WTC11 (cell line): ENCODE measurements around the gene UGT1A10.
"Not testable (repeated sequence)": the region's sequence is repeated elsewhere in the genome, so short reads cannot be mapped to it uniquely, and the experiment has no call there.

Experiments
- CBFB ChIP-seq: sonication (generic); formaldehyde crosslinking; IDR thresholded peaks from 2 replicates; pipeline ENCODE4 v1.8.1; 2022; ENCODE audit warnings: mild to moderate bottlenecking, low read depth, missing genetic modification reagents
- CTCF ChIP-seq: fragments of 200-600 bp; IDR thresholded peaks from 2 replicates; pipeline ENCODE4 v1.8.0; 2022; ENCODE audit warnings: antibody characterized with exemption
- ZNF263 ChIP-seq: sonication (generic); formaldehyde crosslinking; IDR thresholded peaks from 2 replicates; pipeline ENCODE4 v1.8.1; 2022; ENCODE audit warnings: low read depth, mild to moderate bottlenecking, moderate library complexity, missing genetic modification reagents
- TF ChIP-seq, protein P1 (sequence below): sonication (generic); formaldehyde crosslinking; IDR thresholded peaks from 2 replicates; pipeline ENCODE4 v1.8.1; 2022; ENCODE audit warnings: mild to moderate bottlenecking, moderate library complexity, missing genetic modification reagents

DNA sequence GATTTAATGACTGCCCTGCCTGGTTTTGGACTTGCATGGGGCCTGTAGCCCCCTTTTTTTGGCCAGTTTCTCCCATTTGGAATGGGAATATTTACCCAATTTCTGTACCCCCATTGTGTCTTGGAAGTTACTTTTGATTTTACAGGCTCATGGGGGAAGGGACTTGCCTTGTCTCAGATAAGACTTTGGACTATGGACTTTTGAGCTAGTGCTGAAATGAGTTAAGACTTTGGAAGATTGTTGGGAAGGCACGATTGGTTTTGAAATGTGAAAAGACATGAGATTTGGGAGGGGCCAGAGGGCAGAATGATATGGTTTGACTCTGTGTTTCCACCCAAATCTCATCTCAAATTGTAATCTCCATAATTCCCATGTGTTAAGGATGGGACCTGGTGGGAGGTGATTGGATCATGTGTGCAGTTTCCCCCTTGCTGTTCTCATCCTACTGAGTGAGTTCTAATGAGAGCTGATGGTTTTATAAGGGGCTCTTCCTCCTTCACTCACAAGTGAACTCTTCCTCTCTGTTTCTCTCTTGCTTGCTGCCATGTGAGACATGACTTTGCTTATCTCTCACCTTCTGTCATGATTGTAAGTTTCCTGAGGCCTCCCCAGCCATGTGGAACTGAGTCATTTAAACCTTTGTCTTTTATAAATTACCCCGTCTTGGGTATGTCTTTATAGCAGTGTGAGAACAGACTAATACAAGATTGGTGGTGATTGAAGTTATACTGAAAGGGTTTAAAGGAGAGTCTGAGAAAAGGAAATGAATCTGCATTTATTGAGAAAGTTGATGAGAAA, 115.2 kb downstream of the UGT1A10 start:
- TF ChIP-seq, protein P1, sequence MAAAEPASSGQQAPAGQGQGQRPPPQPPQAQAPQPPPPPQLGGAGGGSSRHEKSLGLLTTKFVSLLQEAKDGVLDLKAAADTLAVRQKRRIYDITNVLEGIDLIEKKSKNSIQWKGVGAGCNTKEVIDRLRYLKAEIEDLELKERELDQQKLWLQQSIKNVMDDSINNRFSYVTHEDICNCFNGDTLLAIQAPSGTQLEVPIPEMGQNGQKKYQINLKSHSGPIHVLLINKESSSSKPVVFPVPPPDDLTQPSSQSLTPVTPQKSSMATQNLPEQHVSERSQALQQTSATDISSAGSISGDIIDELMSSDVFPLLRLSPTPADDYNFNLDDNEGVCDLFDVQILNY (CRISPR knock-in tag) = not testable (repeated sequence)
- TF ChIP-seq CTCF; ZNF263 (CRISPR knock-in tag); CBFB (CRISPR knock-in tag): not testable (repeated sequence)
